H9 (cell line): ENCODE data around the gene STK10. TPM values are rescaled to one million over a fixed set of nuclear protein-coding genes. Genes with fewer than 3 reads are reported as not detected.

Source experiments
- DNase-seq: peaks from one replicate; pipeline ENCODE4 v3.0.0-alpha.2; 2017
- H2AFZ ChIP-seq: one replicate; pipeline ENCODE4 v1.6.1; 2013; ENCODE audit warnings: mild to moderate bottlenecking, low read length, control low read depth, moderate library complexity
- H2AK5ac ChIP-seq: 2 replicates; pipeline ENCODE4 v1.6.1; 2013; ENCODE audit warnings: low read length, control low read depth, mixed read lengths; ENCODE audit not compliant: insufficient read length
- H2BK120ac ChIP-seq: one replicate; pipeline ENCODE4 v1.6.1; 2013; ENCODE audit warnings: low read depth, mild to moderate bottlenecking, low read length, control low read depth, inconsistent platforms; ENCODE audit not compliant: poor library complexity, severe bottlenecking
- H2BK12ac ChIP-seq: 2 replicates; pipeline ENCODE4 v1.6.1; 2013; ENCODE audit warnings: low read length, control low read depth, mixed read lengths, low read depth; ENCODE audit not compliant: insufficient read length
- H2BK15ac ChIP-seq: 2 replicates; pipeline ENCODE4 v1.6.1; 2013; ENCODE audit warnings: low read depth, low read length, control low read depth
- H2BK20ac ChIP-seq: one replicate; pipeline ENCODE4 v1.6.1; 2013; ENCODE audit warnings: low read depth, mild to moderate bottlenecking, low read length, control low read depth, inconsistent platforms; ENCODE audit not compliant: poor library complexity, severe bottlenecking
- H2BK5ac ChIP-seq: 2 replicates; pipeline ENCODE4 v1.6.1; 2013; ENCODE audit warnings: low read length, control low read depth, mixed read lengths; ENCODE audit not compliant: insufficient read length
- H3K14ac ChIP-seq: 2 replicates; pipeline ENCODE4 v1.6.1; 2013; ENCODE audit warnings: low read length, control low read depth; ENCODE audit not compliant: insufficient read depth
- H3K18ac ChIP-seq: 2 replicates; pipeline ENCODE4 v1.6.1; 2013; ENCODE audit warnings: low read depth, mild to moderate bottlenecking, mixed read lengths, low read length, control low read depth; ENCODE audit not compliant: insufficient read length
- H3K23ac ChIP-seq: 2 replicates; pipeline ENCODE4 v1.6.1; 2013; ENCODE audit warnings: low read length, control low read depth, mixed read lengths, low read depth; ENCODE audit not compliant: insufficient read length
- H3K23me2 ChIP-seq: 2 replicates; pipeline ENCODE4 v1.6.1; 2013; ENCODE audit warnings: low read depth, mild to moderate bottlenecking, mixed read lengths, low read length, control low read depth; ENCODE audit not compliant: insufficient read length, poor library complexity, severe bottlenecking
- H3K27ac ChIP-seq: 2 replicates; pipeline ENCODE4 v1.5.1; 2013; ENCODE audit warnings: low read length, control low read depth, mixed read lengths, low read depth; ENCODE audit not compliant: insufficient read length
- H3K27me3 ChIP-seq: 2 replicates; pipeline ENCODE4 v1.6.1; 2013; ENCODE audit warnings: low read length, control low read depth, inconsistent platforms; ENCODE audit not compliant: insufficient read depth
- H3K4ac ChIP-seq: 2 replicates; pipeline ENCODE4 v1.6.1; 2013; ENCODE audit warnings: low read depth, mild to moderate bottlenecking, control low read depth, inconsistent platforms, low read length, moderate library complexity
- H3K4me1 ChIP-seq: 2 replicates; pipeline ENCODE4 v1.6.1; 2013; ENCODE audit warnings: low read length, control low read depth, inconsistent platforms; ENCODE audit not compliant: insufficient read depth
- H3K4me2 ChIP-seq: 2 replicates; pipeline ENCODE4 v1.6.1; 2013; ENCODE audit warnings: low read length, control low read depth, mixed read lengths; ENCODE audit not compliant: insufficient read length, insufficient read depth
- H3K56ac ChIP-seq: 2 replicates; pipeline ENCODE4 v1.6.1; 2013; ENCODE audit warnings: low read depth, mild to moderate bottlenecking, mixed read lengths, low read length, control low read depth; ENCODE audit not compliant: insufficient read length
- H3K79me1 ChIP-seq: 2 replicates; pipeline ENCODE4 v1.6.1; 2013; ENCODE audit warnings: low read depth, mild to moderate bottlenecking, moderate library complexity, low read length, control low read depth, inconsistent platforms; ENCODE audit not compliant: insufficient read depth, poor library complexity, severe bottlenecking
- H3K79me2 ChIP-seq: 2 replicates; pipeline ENCODE4 v1.6.1; 2013; ENCODE audit warnings: low read length, control low read depth, inconsistent platforms; ENCODE audit not compliant: insufficient read depth
- H3K9ac ChIP-seq: 2 replicates; pipeline ENCODE4 v1.6.1; 2013; ENCODE audit warnings: low read length, control low read depth, mixed read lengths; ENCODE audit not compliant: insufficient read length; ENCODE audit errors: extremely low read depth
- H3K9me3 ChIP-seq: one replicate; pipeline ENCODE4 v1.6.1; 2013; ENCODE audit warnings: low read depth, low read length, inconsistent platforms; ENCODE audit not compliant: control insufficient read depth
- H3T11ph ChIP-seq: one replicate; pipeline ENCODE4 v1.6.1; 2013; ENCODE audit warnings: mild to moderate bottlenecking, low read length, control low read depth, inconsistent platforms
- H4K20me1 ChIP-seq: one replicate; pipeline ENCODE4 v1.6.1; 2013; ENCODE audit not compliant: control insufficient read depth, insufficient read length, insufficient read depth
- H4K5ac ChIP-seq: 2 replicates; pipeline ENCODE4 v1.6.1; 2013; ENCODE audit warnings: low read depth, mild to moderate bottlenecking, mixed read lengths, low read length, control low read depth; ENCODE audit not compliant: insufficient read length
- H4K8ac ChIP-seq: replicated peaks from 2 replicates; pipeline ENCODE4 v1.6.1; 2013; ENCODE audit warnings: low read length, control low read depth, mixed read lengths, low read depth; ENCODE audit not compliant: insufficient read length
- H4K91ac ChIP-seq: 2 replicates; pipeline ENCODE4 v1.6.1; 2013; ENCODE audit warnings: low read depth, mild to moderate bottlenecking, moderate library complexity, mixed read lengths, low read length, control low read depth; ENCODE audit not compliant: insufficient read length
- H3K27ac Mint-ChIP-seq, 3 experiments: 2 replicates in 2 of 3; 3 replicates in 1 of 3; pipeline ENCODE4 v1.8.0; 2020 to 2021; ENCODE audit warnings: mixed read lengths in 3 of 3, mild to moderate bottlenecking in 1 of 3, moderate library complexity in 1 of 3
- H3K27me3 Mint-ChIP-seq: 2 replicates; pipeline ENCODE4 v1.8.0; 2021; ENCODE audit warnings: low read depth, mild to moderate bottlenecking, moderate library complexity, mixed read lengths
- H3K36me3 Mint-ChIP-seq, 3 experiments: 2 replicates in 2 of 3; 3 replicates in 1 of 3; pipeline ENCODE4 v1.8.0; 2020 to 2021; ENCODE audit warnings: low read depth in 3 of 3, mixed read lengths in 3 of 3; ENCODE audit not compliant: insufficient read depth in 1 of 3
- H3K4me1 Mint-ChIP-seq, 2 experiments: 2 replicates each; pipeline ENCODE4 v1.8.0; 2020; ENCODE audit warnings: mixed read lengths in 2 of 2
- H3K4me3 Mint-ChIP-seq, 2 experiments: 2 replicates in 1 of 2; 3 replicates in 1 of 2; pipeline ENCODE4 v1.8.0; 2020 to 2021; ENCODE audit warnings: mild to moderate bottlenecking in 2 of 2, mixed read lengths in 2 of 2, moderate library complexity in 1 of 2
- H3K9me3 Mint-ChIP-seq, 2 experiments: 2 replicates in 1 of 2; 3 replicates in 1 of 2; pipeline ENCODE4 v1.8.0; 2020; ENCODE audit warnings: mild to moderate bottlenecking in 2 of 2, mixed read lengths in 2 of 2, moderate library complexity in 1 of 2
- CTCF ChIP-seq: fragments of 200-600 bp; sonication (generic); conservative IDR thresholded peaks from 3 replicates; pipeline ENCODE4 v1.8.0; 2021; ENCODE audit warnings: antibody characterized with exemption, mild to moderate bottlenecking
- WGBS: extraction: QIAGEN DNeasy Blood & Tissue Kit; methylation state at CpG from one replicate; pipeline ENCODE4 v1.1.7; 2013; ENCODE audit warnings: missing lambda C conversion rate, low lambda C conversion rate, mixed read lengths; ENCODE audit not compliant: insufficient read length; ENCODE audit errors: extremely low coverage; 5-methylcytosine and 5-hydroxymethylcytosine counted together
- total RNA-seq: library from RNA; stranded (reverse); gene quantifications from 2 replicates; pipeline ENCODE4 v1.2.1, GENCODE V29; 2021

STK10 gene
- total RNA-seq, 1 experiment from 2014 or later: 14.6 TPM

GRCh38 chr5:172079876-172080275 lies 108.1 kb downstream of the STK10 start:
- no peaks in the 10 kb centered on the region for H3K79me2 ChIP-seq
- no peak overlapping the region for H3K18ac ChIP-seq
- Mint-ChIP-seq H3K27ac (no peak overlapping the region), H3K4me3 (no peak overlapping the region), H3K9me3 (peaks cover 0 to 7% of the 10 kb centered on the region in 2 experiments; a peak in 2 of 5 replicates), H3K36me3 (peaks cover 3 to 16% (median 8%) of the 10 kb centered on the region in 3 experiments; a peak in 4 of 7 replicates), H3K4me1 (peaks cover 13 to 19% of the 10 kb centered on the region in 2 experiments), H3K27me3 (no peaks in the 10 kb centered on the region)
- no peak overlapping the region for H3T11ph ChIP-seq
- H3K9me3 ChIP-seq: no peaks in the 10 kb centered on the region
- no peak overlapping the region for H3K23ac ChIP-seq
- H3K14ac ChIP-seq: no peak overlapping the region
- no peak overlapping the region for H3K56ac ChIP-seq
- H3K27me3 ChIP-seq: no peaks in the 10 kb centered on the region
- H2BK15ac ChIP-seq: no peak overlapping the region
- no peak overlapping the region for H4K5ac ChIP-seq
- peaks cover 3% of the 10 kb centered on the region for H3K23me2 ChIP-seq
- H2BK12ac ChIP-seq: no peak overlapping the region
- no peak overlapping the region for H2BK5ac ChIP-seq
- no peak overlapping the region for H3K4me2 ChIP-seq
- no peaks in the 10 kb centered on the region for H4K20me1 ChIP-seq
- H4K91ac ChIP-seq: no peak overlapping the region
- no peak overlapping the region for H3K27ac ChIP-seq
- H3K79me1 ChIP-seq: no peaks in the 10 kb centered on the region
- H3K9ac ChIP-seq: no peak overlapping the region
- no peak for DNase-seq
- H4K8ac ChIP-seq: no peak overlapping the region
- no peak for TF ChIP-seq CTCF
- WGBS: no CpG with 5 or more reads among the region's 4 CpGs
- no peaks in the 10 kb centered on the region; the same call in 1 of the 2 replicates for H3K4me1 ChIP-seq
- H2BK120ac ChIP-seq: no peak overlapping the region
- no peak overlapping the region for H3K4ac ChIP-seq
- no peak overlapping the region for H2AK5ac ChIP-seq
- no peak overlapping the region for H2AFZ ChIP-seq
- no peak overlapping the region for H2BK20ac ChIP-seq
